WERI-Rb-1 (cell line): ENCODE results near the gene SHC3.

Experiments
- DNase-seq: peaks from one replicate; pipeline ENCODE4 v3.0.0-alpha.2; 2020
- H3K27ac ChIP-seq: fragments of 250-450 bp; sonication (Bioruptor Pico); 2 replicates; pipeline ENCODE4 v1.5.1; 2020; ENCODE audit warnings: mild to moderate bottlenecking, moderate library complexity
- H3K27me3 ChIP-seq: fragments of 250-450 bp; sonication (Bioruptor Pico); 2 replicates; pipeline ENCODE4 v1.5.1; 2021; ENCODE audit warnings: mild to moderate bottlenecking, low read depth, moderate library complexity; ENCODE audit not compliant: insufficient read depth, severe bottlenecking
- H3K36me3 ChIP-seq: fragments of 250-450 bp; sonication (Bioruptor Pico); 2 replicates; pipeline ENCODE4 v1.5.1; 2020; ENCODE audit warnings: mild to moderate bottlenecking, moderate library complexity
- H3K4me3 ChIP-seq: 2 replicates; pipeline ENCODE4 v1.5.1; 2011; ENCODE audit warnings: low read depth, mild to moderate bottlenecking, control low read depth, low read length
- H3K9me3 ChIP-seq: fragments of 250-450 bp; sonication (Bioruptor Pico); 2 replicates; pipeline ENCODE4 v1.5.1; 2021; ENCODE audit warnings: mild to moderate bottlenecking, moderate library complexity; ENCODE audit not compliant: severe bottlenecking
- CTCF ChIP-seq: IDR thresholded peaks from 2 replicates; pipeline ENCODE4 v1.5.1; 2011; ENCODE audit warnings: low read depth, mild to moderate bottlenecking, control low read depth, inconsistent platforms, low read length

SHC3 gene

DNA sequence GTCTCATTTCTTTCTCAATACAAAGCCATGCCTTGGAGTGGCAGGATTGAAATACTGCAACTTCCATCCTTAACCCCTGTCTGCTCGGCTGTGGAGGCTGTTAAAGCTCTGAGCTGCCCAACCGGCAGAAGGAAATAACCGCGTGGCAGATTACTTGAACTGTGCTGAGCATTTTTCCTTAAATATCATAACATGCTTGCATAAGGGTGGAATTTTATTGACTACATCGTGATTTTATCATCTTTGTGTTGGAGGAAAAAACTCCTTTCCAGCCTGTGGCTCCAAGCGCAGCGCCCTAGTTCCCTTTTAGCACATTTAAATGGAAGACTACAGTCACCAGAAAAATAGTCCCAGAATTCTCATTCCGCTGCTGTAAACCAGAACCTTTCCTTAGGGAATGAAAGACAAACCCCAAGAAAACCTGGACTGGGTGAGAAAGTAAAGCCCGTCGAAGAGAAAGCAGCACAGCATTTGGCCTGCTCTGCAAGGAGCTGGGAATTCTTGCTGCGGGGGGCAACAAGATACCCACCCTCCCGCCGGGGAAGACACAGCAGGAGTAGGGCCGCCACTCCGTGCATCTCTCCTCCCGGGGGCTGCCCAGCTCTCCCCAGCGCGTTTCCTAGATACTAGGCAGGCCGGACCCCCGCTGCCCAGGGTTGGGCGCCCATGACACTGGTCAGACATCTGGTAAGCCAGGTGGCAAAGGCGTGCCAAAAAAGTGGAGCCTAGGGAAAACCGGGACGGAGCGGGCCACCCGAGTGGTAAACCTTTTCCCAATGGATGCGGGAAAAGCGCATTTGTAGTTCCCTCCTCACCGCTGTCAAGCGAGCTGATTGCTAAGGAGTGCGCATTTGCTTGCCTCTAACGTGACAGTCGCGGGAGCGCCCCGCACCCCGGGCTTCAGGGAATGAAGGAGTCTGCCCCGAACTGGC lies 1.3 kb downstream of the SHC3 start:
- Histone ChIP-seq H3K36me3 (no peaks in the 10 kb centered on the region), H3K27me3 (peaks cover 13% of the 10 kb centered on the region), H3K4me3 (peak overlapping the region; percentile 51), H3K27ac (no peak overlapping the region), H3K9me3 (no peaks in the 10 kb centered on the region)
- DNase-seq = peak; percentile 13
- TF ChIP-seq CTCF = no peak

- no peaks in the 10 kb centered on the region for H3K9me3 ChIP-seq
- H3K27ac ChIP-seq = no peak overlapping the region
- H3K4me3 ChIP-seq = no peak overlapping the region
- H3K27me3 ChIP-seq = peaks cover 13% of the 10 kb centered on the region
- TF ChIP-seq CTCF = no peak
- no peaks in the 10 kb centered on the region for H3K36me3 ChIP-seq
- DNase-seq = no peak
Measured at GRCh38 chr9:89175828-89176261, 2.8 kb downstream of the SHC3 start.

GRCh38 chr9:89174291-89174690 lies 4.3 kb downstream of the SHC3 start:
- TF ChIP-seq CTCF = no peak
- DNase-seq = no peak
- Histone ChIP-seq H3K27ac (no peak overlapping the region), H3K36me3 (no peaks in the 10 kb centered on the region), H3K27me3 (peaks cover 13% of the 10 kb centered on the region), H3K9me3 (no peaks in the 10 kb centered on the region), H3K4me3 (no peak overlapping the region)

DNA sequence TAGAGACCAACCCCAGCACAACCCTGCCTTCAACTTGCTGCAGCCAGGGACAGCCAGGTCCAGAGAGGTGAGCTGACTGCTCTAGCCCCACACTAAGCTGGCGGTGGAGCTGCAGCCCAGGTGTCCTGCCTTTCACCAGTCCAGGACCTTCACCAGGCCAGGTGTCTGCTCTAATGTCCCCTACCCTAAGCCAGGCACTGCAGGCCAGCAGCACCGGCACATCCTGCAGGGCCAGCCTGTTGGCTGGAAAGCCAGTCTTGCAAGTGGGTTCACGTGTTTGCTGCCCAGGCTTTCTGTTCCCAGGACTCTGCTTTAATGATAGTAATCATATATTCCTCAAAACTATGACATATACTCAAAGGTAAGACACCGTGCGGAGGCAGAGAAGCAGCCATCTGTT lies 5.5 kb downstream of the SHC3 start:
- Histone ChIP-seq H3K9me3 (no peaks in the 10 kb centered on the region), H3K36me3 (no peaks in the 10 kb centered on the region), H3K4me3 (no peak overlapping the region), H3K27me3 (peaks cover 5% of the 10 kb centered on the region), H3K27ac (no peak overlapping the region)
- DNase-seq = no peak
- no peak for TF ChIP-seq CTCF

GRCh38 chr9:89172398-89172797 lies 6.2 kb downstream of the SHC3 start:
- Histone ChIP-seq H3K27ac (no peak overlapping the region), H3K4me3 (no peak overlapping the region), H3K36me3 (no peaks in the 10 kb centered on the region), H3K9me3 (no peaks in the 10 kb centered on the region), H3K27me3 (peaks cover 2% of the 10 kb centered on the region)
- no peak for TF ChIP-seq CTCF
- DNase-seq = no peak

DNA sequence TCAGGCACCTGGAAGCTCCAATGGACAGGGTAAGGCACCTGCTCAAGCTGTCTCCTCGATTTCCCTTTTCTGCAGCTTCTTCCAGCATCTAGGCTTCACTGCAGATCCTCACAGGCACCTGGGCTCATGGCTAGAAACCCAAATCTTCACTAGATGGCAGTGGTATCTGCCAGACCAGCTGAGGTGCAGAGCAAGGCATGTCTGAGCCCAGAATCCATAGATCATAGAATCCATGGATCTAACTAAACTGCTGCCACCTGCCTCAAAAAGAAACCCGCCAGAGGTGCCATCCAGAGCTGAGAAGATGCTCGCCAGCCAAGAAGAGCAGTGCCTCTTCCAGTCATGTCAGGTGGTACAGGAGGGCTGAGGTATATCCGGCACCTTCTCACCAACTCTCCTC lies 6.9 kb downstream of the SHC3 start:
- Histone ChIP-seq H3K9me3 (no peaks in the 10 kb centered on the region), H3K27me3 (no peaks in the 10 kb centered on the region), H3K27ac (no peak overlapping the region), H3K4me3 (no peak overlapping the region), H3K36me3 (no peaks in the 10 kb centered on the region)
- TF ChIP-seq CTCF = peak; percentile 33; the same call in 1 of the 2 replicates
- no peak for DNase-seq
